CD14-positive monocyte (primary cell): ENCODE results near the gene DDC. TPM values are rescaled to one million over a fixed set of nuclear protein-coding genes. Genes with fewer than 3 reads are reported as not detected.
A peak's percentile ranks its signal among the peaks of the same experiment; 100 is the strongest.

Experiments used
- DNase-seq, 3 donors: peaks; one replicate each; pipeline ENCODE4 v3.0.0-alpha.2; 2011 to 2022
- H2AFZ ChIP-seq: 2 replicates; pipeline ENCODE4 v1.6.0; 2012; ENCODE audit warnings: mild to moderate bottlenecking, low read depth, low read length, inconsistent platforms; ENCODE audit not compliant: insufficient read depth, poor library complexity, severe bottlenecking
- H3K27ac ChIP-seq, 2 donors: 1 replicate in 1 of 2; 2 replicates in 1 of 2; pipeline ENCODE4 v1.5.1; 2012 to 2013; ENCODE audit warnings: low read length in 2 of 2, control low read depth in 1 of 2, inconsistent platforms in 1 of 2, low read depth in 1 of 2, mild to moderate bottlenecking in 1 of 2
- H3K27me3 ChIP-seq, 2 donors: one replicate each; pipeline versions ENCODE4 v1.6.0 to v1.6.1; 2011 to 2013; ENCODE audit warnings: low read length in 2 of 2; ENCODE audit not compliant: control insufficient read depth in 2 of 2, insufficient read depth in 2 of 2
- H3K36me3 ChIP-seq, 2 donors: replicated peaks in 1 of 2; 1 replicate in 1 of 2; 2 replicates in 1 of 2; pipeline versions ENCODE4 v1.5.1 to v1.6.1; 2012 to 2013; ENCODE audit warnings: low read length in 2 of 2, control low read depth in 1 of 2, inconsistent platforms in 1 of 2, mild to moderate bottlenecking in 1 of 2; ENCODE audit not compliant: insufficient read depth in 2 of 2, control insufficient read depth in 1 of 2
- H3K4me1 ChIP-seq, 2 donors: 1 replicate in 1 of 2; 2 replicates in 1 of 2; pipeline versions ENCODE4 v1.5.1 to v1.6.1; 2012 to 2013; ENCODE audit warnings: low read length in 2 of 2, control low read depth in 1 of 2, inconsistent platforms in 1 of 2, mild to moderate bottlenecking in 1 of 2, moderate library complexity in 1 of 2; ENCODE audit not compliant: insufficient read depth in 2 of 2, control insufficient read depth in 1 of 2
- H3K4me2 ChIP-seq: replicated peaks from 2 replicates; pipeline ENCODE3; 2012; ENCODE audit warnings: low read length, moderate library complexity, mild to moderate bottlenecking; ENCODE audit not compliant: poor library complexity, severe bottlenecking; ENCODE audit errors: extremely low read depth
- H3K4me3 ChIP-seq, 3 experiments: fragments of 200-600 bp in 1 of 3; sonication (generic) in 1 of 3; replicated peaks in 1 of 3; 1 replicate in 2 of 3; 2 replicates in 1 of 3; pipeline ENCODE4 v1.5.1; 2011 to 2013; ENCODE audit warnings: low read length in 3 of 3, mild to moderate bottlenecking in 3 of 3, control low read depth in 2 of 3, low read depth in 2 of 3, inconsistent platforms in 1 of 3, moderate library complexity in 1 of 3
- H3K79me2 ChIP-seq: 2 replicates; pipeline ENCODE4 v1.6.0; 2012; ENCODE audit warnings: mild to moderate bottlenecking, control low read depth, inconsistent platforms, low read length, moderate library complexity; ENCODE audit not compliant: insufficient read depth
- H3K9ac ChIP-seq: 2 replicates; pipeline ENCODE4 v1.6.0; 2017; ENCODE audit warnings: low read length, mild to moderate bottlenecking; ENCODE audit not compliant: insufficient read depth, poor library complexity, severe bottlenecking
- H3K9me3 ChIP-seq, 2 donors: replicated peaks in 1 of 2; 1 replicate in 1 of 2; 2 replicates in 1 of 2; pipeline versions ENCODE4 v1.5.1 to v1.6.1; 2012 to 2013; ENCODE audit warnings: low read length in 2 of 2, control low read depth in 1 of 2; ENCODE audit not compliant: control insufficient read depth in 1 of 2, insufficient read depth in 1 of 2
- H4K20me1 ChIP-seq: 2 replicates; pipeline ENCODE4 v1.6.0; 2012; ENCODE audit warnings: mild to moderate bottlenecking, low read length, control low read depth, moderate library complexity; ENCODE audit not compliant: insufficient read depth
- H3K27ac Mint-ChIP-seq, 7 donors: one replicate each; pipeline ENCODE4 v1.8.0; 2020; ENCODE audit warnings: mild to moderate bottlenecking in 7 of 7, mixed read lengths in 7 of 7, moderate library complexity in 6 of 7, inconsistent platforms in 2 of 7
- H3K27me3 Mint-ChIP-seq, 3 donors: one replicate each; pipeline ENCODE4 v1.8.0; 2021 to 2022; ENCODE audit warnings: low read depth in 3 of 3, mild to moderate bottlenecking in 3 of 3, mixed read lengths in 3 of 3, moderate library complexity in 3 of 3, inconsistent platforms in 1 of 3
- H3K36me3 Mint-ChIP-seq, 2 donors: one replicate each; pipeline ENCODE4 v1.8.0; 2020; ENCODE audit warnings: mixed read lengths in 2 of 2, inconsistent platforms in 1 of 2, mild to moderate bottlenecking in 1 of 2
- H3K4me1 Mint-ChIP-seq: one replicate; pipeline ENCODE4 v1.8.0; 2020; ENCODE audit warnings: mild to moderate bottlenecking, mixed read lengths
- H3K4me3 Mint-ChIP-seq, 2 donors: one replicate each; pipeline ENCODE4 v1.8.0; 2020; ENCODE audit warnings: mild to moderate bottlenecking in 2 of 2, mixed read lengths in 2 of 2, moderate library complexity in 1 of 2
- H3K9me3 Mint-ChIP-seq, 7 donors: one replicate each; pipeline ENCODE4 v1.8.0; 2020 to 2022; ENCODE audit warnings: mixed read lengths in 7 of 7, mild to moderate bottlenecking in 6 of 7, moderate library complexity in 6 of 7, inconsistent platforms in 2 of 7
- CTCF ChIP-seq: fragments of 200-600 bp; IDR thresholded peaks from one replicate; pipeline ENCODE4 v1.8.0; 2022; ENCODE audit warnings: antibody characterized with exemption, mild to moderate bottlenecking
- WGBS: methylation state at CpG from one replicate; pipeline ENCODE4 v1.1.5; 2013; ENCODE audit warnings: missing lambda C conversion rate; ENCODE audit not compliant: insufficient coverage; 5-methylcytosine and 5-hydroxymethylcytosine counted together
- intact Hi-C, 2 donors: fragments of 100-400 bp; cut with micrococcal nuclease; formaldehyde crosslinking; loops; one replicate each; pipeline versions ENCODE4 v1.15.0 to v1.15.1; 2023
- polyA plus RNA-seq, 3 donors: library from polyadenylated mRNA; depleted of rRNA in 1 of 3; unstranded in 2 of 3; stranded (reverse) in 1 of 3; fragments of 300-500 nt in 2 of 3; fragments of >200 nt in 1 of 3; fragmentation: Illumina TruSeq in 2 of 3; gene quantifications; 1 replicate in 2 of 3; 2 replicates in 1 of 3; pipeline ENCODE4 v1.2.3, GENCODE V29; 2012 to 2021

DDC gene
- polyA plus RNA-seq, 3 donors = not detected

- Histone ChIP-seq H3K36me3 (peaks cover 19 to 26% of the 10 kb centered on the region in 2 donors), H2AFZ (peak overlapping the region; percentile 100), H3K9me3 (no peaks in the 10 kb centered on the region), H3K4me2 (peak overlapping the region; percentile 93), H3K27me3 (no peaks in the 10 kb centered on the region), H3K79me2 (peaks cover 53% of the 10 kb centered on the region), H3K27ac (peak overlapping the region in 1 of 2 donors; percentile 71), H3K4me3 (peak overlapping the region; percentile 76 to 91 (median 82)), H3K9ac (peak overlapping the region; percentile 72), H3K4me1 (peaks cover 11 to 18% of the 10 kb centered on the region in 2 donors), H4K20me1 (no peaks in the 10 kb centered on the region)
- H3K27ac Mint-ChIP-seq = peak overlapping the region in 1 of 7 donors; percentile 81
- peaks cover 0 to 3% (median 0%) of the 10 kb centered on the region in 3 donors for H3K27me3 Mint-ChIP-seq
- peaks cover 20 to 22% of the 10 kb centered on the region in 2 donors for H3K36me3 Mint-ChIP-seq
- H3K4me3 Mint-ChIP-seq = peak overlapping the region; percentile 89 to 94
- peaks cover 18% of the 10 kb centered on the region for H3K4me1 Mint-ChIP-seq
- intact Hi-C loops = no loop called here
- no peaks in the 10 kb centered on the region for H3K9me3 Mint-ChIP-seq
- no peak for DNase-seq
- 11% methylated on average over 4 of the region's 5 CpGs for WGBS
- no peak for TF ChIP-seq CTCF
These were observed 115.7 kb downstream of the DDC start for GRCh38 chr7:50449501-50449880.

GRCh38 chr7:50448823-50449222 is 116.4 kb downstream of the DDC start:
- no peak overlapping the region for H3K4me3 Mint-ChIP-seq
- peaks cover 11 to 18% of the 10 kb centered on the region in 2 donors for H3K4me1 ChIP-seq
- peaks cover 20 to 28% of the 10 kb centered on the region in 2 donors for H3K36me3 Mint-ChIP-seq
- H3K9me3 ChIP-seq = no peaks in the 10 kb centered on the region
- no peak overlapping the region for H3K27ac ChIP-seq
- H3K4me1 Mint-ChIP-seq = peaks cover 18% of the 10 kb centered on the region
- H2AFZ ChIP-seq = no peak overlapping the region
- peak overlapping the region; percentile 93 for H3K4me2 ChIP-seq
- TF ChIP-seq CTCF = no peak
- H4K20me1 ChIP-seq = no peaks in the 10 kb centered on the region
- no peaks in the 10 kb centered on the region for H3K27me3 ChIP-seq
- peaks cover 22 to 33% of the 10 kb centered on the region in 2 donors for H3K36me3 ChIP-seq
- intact Hi-C loops = no loop called here
- no peak for DNase-seq
- no peak overlapping the region for H3K4me3 ChIP-seq
- peaks cover 59% of the 10 kb centered on the region for H3K79me2 ChIP-seq
- H3K9ac ChIP-seq = no peak overlapping the region
- H3K9me3 Mint-ChIP-seq = no peaks in the 10 kb centered on the region
- peaks cover 0 to 3% (median 0%) of the 10 kb centered on the region in 3 donors for H3K27me3 Mint-ChIP-seq
- peak overlapping the region in 2 of 7 donors; percentile 17 to 49 for H3K27ac Mint-ChIP-seq
